ENCODE measurements around the gene LNX2. TPM values are rescaled to one million over a fixed set of nuclear protein-coding genes. Genes with fewer than 3 reads are reported as not detected.

Gene LNX2
- total RNA-seq, 1 experiment from 2014 or later = 12.1 TPM

DNA sequence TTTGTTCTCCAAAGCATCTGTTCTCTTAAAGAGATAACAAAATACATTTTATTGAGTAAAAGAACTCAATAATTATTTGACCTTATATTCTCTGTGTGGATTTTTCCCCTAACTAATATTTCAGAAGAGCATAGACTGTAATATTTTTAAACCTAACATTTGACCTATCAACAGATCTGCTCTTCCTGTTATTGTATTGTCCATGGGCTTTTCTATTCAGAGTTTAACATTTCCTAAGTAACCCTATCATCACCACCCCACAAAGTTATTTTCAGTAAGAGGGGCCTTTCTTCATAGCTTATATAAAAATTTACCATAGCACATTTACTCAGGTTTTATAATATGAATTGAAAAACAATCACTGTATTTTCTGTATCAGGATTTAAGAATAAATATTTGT is 18.9 kb upstream of the LNX2 start:
- no peaks in the 10 kb centered on the region for H3K36me3 ChIP-seq (ENCODE audit: control insufficient read depth in 1 of 2, insufficient read depth in 2 of 2, low read length in 2 of 2)
- H3K9me3 ChIP-seq (ENCODE audit: control insufficient read depth in 1 of 2, insufficient read depth in 1 of 2, low read depth in 1 of 2, low read length in 2 of 2) = no peaks in the 10 kb centered on the region
- no TSS peak for BruUV-seq (replicated peaks)
- DNase-seq (ENCODE audit: low read depth, low spot score) (no peak), ATAC-seq (no peak)
- H4K20me1 ChIP-seq (ENCODE audit: insufficient read depth) = no peaks in the 10 kb centered on the region
- H3K79me2 ChIP-seq (ENCODE audit: insufficient read depth, low read length) = peaks cover 66% of the 10 kb centered on the region
- H3K9ac ChIP-seq (ENCODE audit: low read length) = no peak overlapping the region
- intact Hi-C loops (cut with micrococcal nuclease) = no loop called here
- H3K4me3 ChIP-seq (replicated peaks in 1 of 2; ENCODE audit: low read depth in 1 of 2, low read length in 2 of 2) = no peak overlapping the region
- CTCF ChIA-PET = interaction anchor here (0.9 kb wide), 1 partner anchor 106 kb away, joined by 4 read pairs; no protein-coding TSS in a partner anchor
- no peaks in the 10 kb centered on the region for H3K9me2 ChIP-seq (ENCODE audit: insufficient read depth)
- TF ChIP-seq CEBPB (IDR thresholded peaks at IDR 0.05; ENCODE audit: low read depth) (no peak), TCF7L2 (IDR thresholded peaks at IDR 0.05; ENCODE audit: borderline replicate concordance, extremely low read depth, insufficient read depth, insufficient read length) (no peak), MAX (IDR thresholded peaks at IDR 0.05) (no peak), ELF1 (IDR thresholded peaks at IDR 0.05; ENCODE audit: borderline replicate concordance, low read depth) (no peak), CBX3 (IDR thresholded peaks at IDR 0.05; ENCODE audit: low read depth) (no peak)
- H3K27me3 ChIP-seq (ENCODE audit: insufficient read depth, low read length) = no peaks in the 10 kb centered on the region
- no peak overlapping the region for H3K27ac ChIP-seq (ENCODE audit: low read depth, low read length)
- peaks cover 6 to 9% of the 10 kb centered on the region in 2 experiments for H3K4me1 ChIP-seq (ENCODE audit: control insufficient read depth in 1 of 2, insufficient read depth in 2 of 2, low read length in 2 of 2)
- H3K4me2 ChIP-seq (ENCODE audit: low read length) = no peak overlapping the region
- POLR2A ChIA-PET = no interaction called here
- H2AFZ ChIP-seq (ENCODE audit: low read depth, low read length, poor library complexity, severe bottlenecking) = no peak overlapping the region
- RAD21 ChIA-PET (ENCODE audit: low non-redundant PET in 1 of 2, low total read pairs in 2 of 2, uncharacterized antibody in 2 of 2, unreplicated experiment in 2 of 2) = no interaction called here

DNA sequence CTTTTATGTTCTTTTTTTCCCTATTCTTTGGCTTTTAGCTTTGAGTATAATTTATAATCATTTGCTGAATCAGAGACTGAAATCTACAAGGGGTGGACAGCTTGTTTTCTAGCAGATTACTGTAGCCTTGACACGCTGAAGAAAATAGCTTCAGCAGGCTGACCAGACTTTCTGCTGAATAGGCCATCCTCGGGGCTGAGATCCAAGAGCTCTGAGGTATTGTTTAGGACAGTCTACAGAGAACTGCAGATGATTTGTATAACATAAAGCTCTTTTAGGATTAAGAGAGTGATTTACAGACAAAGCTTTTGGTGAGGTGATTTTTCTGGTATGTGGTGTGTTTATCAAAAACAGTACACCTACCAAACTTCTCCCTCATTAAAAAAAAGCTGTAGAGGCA is 18.2 kb upstream of the LNX2 start:
- Histone ChIP-seq H3K27ac (ENCODE audit: low read depth, low read length) (no peak overlapping the region), H3K79me2 (ENCODE audit: insufficient read depth, low read length) (peaks cover 72% of the 10 kb centered on the region)

More for the DNA sequence above, 18.2 kb upstream of the LNX2 start:
- Histone ChIP-seq H3K9me2 (ENCODE audit: insufficient read depth) (no peaks in the 10 kb centered on the region), H3K4me1 (ENCODE audit: control insufficient read depth in 1 of 2, insufficient read depth in 2 of 2, low read length in 2 of 2) (peaks cover 0 to 2% of the 10 kb centered on the region in 2 experiments; a peak in 2 of 4 replicates), H3K9ac (ENCODE audit: low read length) (no peak overlapping the region), H3K27me3 (ENCODE audit: insufficient read depth, low read length) (no peaks in the 10 kb centered on the region), H3K9me3 (ENCODE audit: control insufficient read depth in 1 of 2, insufficient read depth in 1 of 2, low read depth in 1 of 2, low read length in 2 of 2) (no peaks in the 10 kb centered on the region), H3K4me2 (ENCODE audit: low read length) (no peak overlapping the region), H2AFZ (ENCODE audit: low read depth, low read length, poor library complexity, severe bottlenecking) (no peak overlapping the region), H3K36me3 (ENCODE audit: control insufficient read depth in 1 of 2, insufficient read depth in 2 of 2, low read length in 2 of 2) (no peaks in the 10 kb centered on the region), H3K4me3 (replicated peaks in 1 of 2; ENCODE audit: low read depth in 1 of 2, low read length in 2 of 2) (no peak overlapping the region), H4K20me1 (ENCODE audit: insufficient read depth) (no peaks in the 10 kb centered on the region)
- intact Hi-C loops (cut with micrococcal nuclease) = no loop called here
- DNase-seq (ENCODE audit: low read depth, low spot score) (no peak), ATAC-seq (no peak)
- ChIA-PET POLR2A (no interaction called here), CTCF (interaction anchor here (0.9 kb wide), 1 partner anchor 106 kb away, joined by 4 read pairs; no protein-coding TSS in a partner anchor), RAD21 (ENCODE audit: low non-redundant PET in 1 of 2, low total read pairs in 2 of 2, uncharacterized antibody in 2 of 2, unreplicated experiment in 2 of 2) (no interaction called here)
- no TSS peak for BruUV-seq (replicated peaks)
- no peak for TF ChIP-seq RAD21 (IDR thresholded peaks at IDR 0.05; ENCODE audit: low read depth)
- TF ChIP-seq EZH2phosphoT487 (IDR thresholded peaks at IDR 0.05; ENCODE audit: borderline replicate concordance) = no peak
- no peak for TF ChIP-seq CTCF (IDR thresholded peaks at IDR 0.05 in 2 of 3, conservative IDR thresholded peaks at IDR 0.05 in 1 of 3; ENCODE audit: borderline replicate concordance in 1 of 3, insufficient read depth in 1 of 3, low read depth in 2 of 3, low read length in 2 of 3)
- no peak for TF ChIP-seq TCF7L2 (IDR thresholded peaks at IDR 0.05; ENCODE audit: borderline replicate concordance, extremely low read depth, insufficient read depth, insufficient read length)
- TF ChIP-seq CEBPB (IDR thresholded peaks at IDR 0.05; ENCODE audit: low read depth) = no peak
- no peak for TF ChIP-seq SRF (IDR thresholded peaks at IDR 0.05; ENCODE audit: low read depth)
- no peak for TF ChIP-seq ELF1 (IDR thresholded peaks at IDR 0.05; ENCODE audit: borderline replicate concordance, low read depth)
- TF ChIP-seq SP1 (IDR thresholded peaks at IDR 0.05; ENCODE audit: low read depth) = no peak
- no peak for TF ChIP-seq POLR2AphosphoS5 (IDR thresholded peaks at IDR 0.05; ENCODE audit: low read depth, low read length)
- TF ChIP-seq ZNF274 (IDR thresholded peaks at IDR 0.05; ENCODE audit: low read depth, low read length) = no peak
